K562 (cell line): ENCODE results near the gene MKRN1. TPM values are rescaled to one million over a fixed set of nuclear protein-coding genes. Genes with fewer than 3 reads are reported as not detected.

ENCODE experiments used
- BRF2 ChIP-seq: IDR thresholded peaks from 3 replicates; pipeline ENCODE4 v1.6.1; 2011; ENCODE audit warnings: borderline replicate concordance, mild to moderate bottlenecking; ENCODE audit not compliant: insufficient read length, insufficient read depth
- CHCHD3 ChIP-seq: fragments of 250-450 bp; sonication (Bioruptor Pico); IDR thresholded peaks from 2 replicates; pipeline ENCODE4 v2.1.2; 2022; ENCODE audit warnings: mild to moderate bottlenecking
- CHD1 ChIP-seq: fragments of 200-600 bp; sonication (generic); IDR thresholded peaks from one replicate; pipeline ENCODE4 v1.6.1; 2012; ENCODE audit warnings: mild to moderate bottlenecking, moderate library complexity, low read length, inconsistent platforms
- CXXC5 ChIP-seq: fragments of 250-450 bp; sonication (Bioruptor Pico); IDR thresholded peaks from 2 replicates; pipeline ENCODE4 v1.8.0; 2022; ENCODE audit warnings: inconsistent platforms, mild to moderate bottlenecking, moderate library complexity
- DIDO1 ChIP-seq: fragments of 450-650 bp; IDR thresholded peaks from 2 replicates; pipeline ENCODE4 v1.6.1; 2016; ENCODE audit warnings: low read depth, missing biosample characterization, missing genetic modification characterization
- EGR1 ChIP-seq: fragments of 450-650 bp; conservative IDR thresholded peaks from 2 replicates; pipeline ENCODE4 v1.6.1; 2017; ENCODE audit warnings: mild to moderate bottlenecking
- MCM5 ChIP-seq: fragments of 450-650 bp; IDR thresholded peaks from 2 replicates; pipeline ENCODE4 v1.6.1; 2016; ENCODE audit warnings: low read depth
- MED1 ChIP-seq: sonication (generic); formaldehyde crosslinking; IDR thresholded peaks from 2 replicates; pipeline ENCODE4 v1.8.1; 2023; ENCODE audit warnings: missing genetic modification reagents, borderline replicate concordance
- MLLT1 ChIP-seq, 2 experiments: fragments of 450-650 bp; IDR thresholded peaks; 2 replicates each; pipeline ENCODE4 v1.6.1; 2016
- NR3C1 ChIP-seq: sonication (generic); formaldehyde crosslinking; IDR thresholded peaks from 2 replicates; pipeline ENCODE4 v1.8.1; 2022; ENCODE audit warnings: missing genetic modification reagents
- PHF20 ChIP-seq: fragments of 450-650 bp; IDR thresholded peaks from 2 replicates; pipeline ENCODE4 v1.6.1; 2018; ENCODE audit not compliant: partially characterized antibody
- SIN3B ChIP-seq: fragments of 450-650 bp; IDR thresholded peaks from 2 replicates; pipeline ENCODE4 v1.6.1; 2017; ENCODE audit warnings: low read depth, mild to moderate bottlenecking, moderate library complexity
- SRSF3 ChIP-seq: fragments of 200-400 bp; formaldehyde crosslinking; IDR thresholded peaks from 2 replicates; pipeline ENCODE4 v1.6.1; 2016; ENCODE audit warnings: mild to moderate bottlenecking, low read length, moderate library complexity; ENCODE audit not compliant: insufficient read depth
- SRSF7 ChIP-seq: fragments of 200-400 bp; formaldehyde crosslinking; optimal IDR thresholded peaks from 2 replicates; pipeline ENCODE3; 2017; ENCODE audit warnings: mild to moderate bottlenecking, low read depth, low read length
- TBL1XR1 ChIP-seq, 2 experiments: IDR thresholded peaks; 2 replicates each; pipeline ENCODE4 v1.6.1; 2012; ENCODE audit warnings: improper control_type of control experiment in 2 of 2, low read length in 2 of 2, mild to moderate bottlenecking in 1 of 2
- TBP ChIP-seq: optimal IDR thresholded peaks from 2 replicates; pipeline ENCODE3; 2011; ENCODE audit warnings: low read depth, low read length, improper control_type of control experiment
- YBX1 ChIP-seq: fragments of 450-650 bp; IDR thresholded peaks from 2 replicates; pipeline ENCODE4 v1.7.1; 2016; ENCODE audit warnings: mild to moderate bottlenecking
- ZNF253 ChIP-seq: fragments of 250-450 bp; sonication (Bioruptor Pico); conservative IDR thresholded peaks from 2 replicates; pipeline ENCODE4 v1.6.1; 2021; ENCODE audit warnings: mild to moderate bottlenecking
- ZNF280A ChIP-seq: fragments of 450-650 bp; IDR thresholded peaks from 2 replicates; pipeline ENCODE4 v1.6.1; 2018; ENCODE audit warnings: mild to moderate bottlenecking, low read depth; ENCODE audit not compliant: partially characterized antibody
- ZNF551 ChIP-seq: fragments of 250-450 bp; sonication (Bioruptor Pico); IDR thresholded peaks from 2 replicates; pipeline ENCODE4 v1.5.0; 2021; ENCODE audit warnings: mild to moderate bottlenecking, moderate library complexity
- polyA plus RNA-seq, 8 experiments: library from polyadenylated mRNA; depleted of rRNA in 4 of 8; stranded (reverse) in 5 of 8; unstranded in 3 of 8; fragments of >200 nt; fragmentation: Nextera tagmentation in 2 of 8; fragmentation: Illumina TruSeq in 1 of 8; extraction: Ambion mirVana in 2 of 8; extraction: Trizol in 1 of 8; gene quantifications; 2 replicates each; pipeline versions ENCODE4 v1.2.1 to v1.2.3, GENCODE V29; 2011 to 2014; ENCODE audit warnings: inconsistent platforms in 1 of 8, missing spikeins in 1 of 8
- total RNA-seq, 7 experiments: library from RNA; depleted of rRNA in 6 of 7; stranded (reverse); fragments of >200 nt in 6 of 7; fragmentation: Illumina TruSeq in 2 of 7; extraction: Trizol in 2 of 7; gene quantifications; 2 replicates each; pipeline versions ENCODE4 v1.2.1 to v1.2.3, GENCODE V29; 2011 to 2021; ENCODE audit warnings: low replicate concordance in 1 of 7

The MKRN1 gene
- total and polyA plus RNA-seq, 9 of the 15 experiments (the other 6 are each of a cell fraction or from before 2014, with no cell fraction given): 30.5 to 90.3 (median 76.0) TPM

GRCh38 chr7:140517546-140518369, 38.5 kb upstream of the MKRN1 start (continued):
- TF ChIP-seq SRSF7: no peak
- no peak for TF ChIP-seq CHD1
- TF ChIP-seq MED1: no peak
- peak; percentile 72 to 77; a peak in 2 of 4 replicates for TF ChIP-seq MLLT1 (IDR thresholded peaks at IDR 0.05)
- no peak for TF ChIP-seq YBX1
- TF ChIP-seq ZNF551: no peak
- TF ChIP-seq NR3C1 (CRISPR knock-in tag): no peak
- no peak for TF ChIP-seq CHCHD3 (CRISPR knock-in tag)
- peak; percentile 34 for TF ChIP-seq ZNF280A
- TF ChIP-seq SRSF3: no peak
- TF ChIP-seq BRF2: no peak
- TF ChIP-seq TBL1XR1 (IDR thresholded peaks at IDR 0.05; ENCODE audit: low read length in 2 of 2): peak in 1 of 2 experiments; percentile 28; a peak in 2 of 4 replicates
- peak; percentile 50 for TF ChIP-seq PHF20
- no peak for TF ChIP-seq TBP
- peak; percentile 59 for TF ChIP-seq CXXC5 (CRISPR knock-in tag)
- TF ChIP-seq EGR1: no peak
- no peak for TF ChIP-seq MCM5
- TF ChIP-seq ZNF253 (CRISPR knock-in tag): no peak
- no peak for TF ChIP-seq DIDO1 (tag)
- no peak for TF ChIP-seq SIN3B
